Stimulated activated CD4-positive, alpha-beta T cell treated with anti-CD3 and anti-CD28 coated beads, Interleukin-12 subunit alpha, Interleukin-12 subunit beta, amount 100 ng/mL, for 48 hours (primary cell): ENCODE data around the gene OR52I1.

Experiments
- DNase-seq, 3 donors: peaks; one replicate each; pipeline ENCODE4 v3.0.0-alpha.2; 2020; ENCODE audit warnings: low read depth in 2 of 3, low spot score in 1 of 3

OR52I1 gene, protein sequence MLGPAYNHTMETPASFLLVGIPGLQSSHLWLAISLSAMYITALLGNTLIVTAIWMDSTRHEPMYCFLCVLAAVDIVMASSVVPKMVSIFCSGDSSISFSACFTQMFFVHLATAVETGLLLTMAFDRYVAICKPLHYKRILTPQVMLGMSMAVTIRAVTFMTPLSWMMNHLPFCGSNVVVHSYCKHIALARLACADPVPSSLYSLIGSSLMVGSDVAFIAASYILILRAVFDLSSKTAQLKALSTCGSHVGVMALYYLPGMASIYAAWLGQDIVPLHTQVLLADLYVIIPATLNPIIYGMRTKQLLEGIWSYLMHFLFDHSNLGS

DNA sequence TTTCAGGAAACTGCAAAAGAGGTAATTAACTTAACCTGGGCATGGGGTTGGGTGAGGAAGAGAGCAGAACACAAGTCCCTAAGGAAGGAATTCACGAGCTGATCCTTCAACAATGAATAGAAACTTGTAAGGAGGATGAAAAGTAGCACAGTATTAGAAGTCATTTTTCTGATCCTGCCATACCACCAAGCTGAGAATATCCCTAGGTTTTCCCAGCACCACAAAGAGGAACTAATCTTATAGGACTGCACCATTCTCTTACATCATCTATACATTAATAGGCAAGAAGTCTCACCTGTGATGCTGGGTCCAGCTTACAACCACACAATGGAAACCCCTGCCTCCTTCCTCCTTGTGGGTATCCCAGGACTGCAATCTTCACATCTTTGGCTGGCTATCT lies at the start of gene OR52I1:
Gene OR52I1, plus strand, starts transcription at position 301 of the 400 bp plus-strand sequence. Its CDS starts 0 bp downstream, at position 301.
- no peak for DNase-seq

DNA sequence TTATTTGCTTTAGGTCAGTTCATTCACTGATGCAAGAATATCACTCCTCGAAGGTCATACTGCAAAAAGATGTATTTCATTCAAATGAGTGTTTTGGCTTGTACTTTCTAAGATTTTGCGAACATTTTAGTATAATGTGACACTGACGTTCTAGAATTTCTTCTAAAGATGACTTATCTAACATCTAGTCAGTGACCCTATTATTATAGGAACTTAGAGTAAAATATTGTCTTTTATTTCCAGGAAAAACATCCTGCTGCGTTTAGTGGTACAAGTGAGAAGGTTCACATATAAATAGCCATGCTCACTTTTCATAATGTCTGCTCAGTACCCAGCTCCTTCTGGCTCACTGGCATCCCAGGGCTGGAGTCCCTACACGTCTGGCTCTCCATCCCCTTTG lies 48.9 kb upstream of the OR52I1 start, which contains the start of gene OR52M1:
Gene OR52M1, plus strand, starts transcription at position 301 of the 400 bp plus-strand sequence. Its CDS starts 0 bp downstream, at position 301.
- DNase-seq = no peak

DNA sequence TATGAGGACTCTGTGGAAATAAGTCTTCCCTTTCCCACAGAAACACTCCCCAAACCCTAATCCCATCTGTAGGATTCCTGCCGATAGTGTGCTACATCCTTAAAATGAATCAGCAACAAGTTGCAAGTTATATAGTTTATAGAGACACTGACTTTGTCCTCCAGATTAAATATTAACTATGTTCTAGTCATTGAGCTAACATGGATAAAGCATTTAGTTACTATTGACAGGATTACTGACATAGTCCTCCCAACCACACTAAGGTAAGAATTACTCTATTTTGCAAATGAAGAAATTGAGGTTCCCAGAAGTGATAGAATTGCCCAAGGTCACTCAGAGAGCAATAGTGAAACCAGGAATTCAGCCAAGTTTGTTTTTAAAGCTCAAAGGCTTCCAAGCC lies 47.0 kb upstream of the OR52I1 start:
- DNase-seq = no peak

DNA sequence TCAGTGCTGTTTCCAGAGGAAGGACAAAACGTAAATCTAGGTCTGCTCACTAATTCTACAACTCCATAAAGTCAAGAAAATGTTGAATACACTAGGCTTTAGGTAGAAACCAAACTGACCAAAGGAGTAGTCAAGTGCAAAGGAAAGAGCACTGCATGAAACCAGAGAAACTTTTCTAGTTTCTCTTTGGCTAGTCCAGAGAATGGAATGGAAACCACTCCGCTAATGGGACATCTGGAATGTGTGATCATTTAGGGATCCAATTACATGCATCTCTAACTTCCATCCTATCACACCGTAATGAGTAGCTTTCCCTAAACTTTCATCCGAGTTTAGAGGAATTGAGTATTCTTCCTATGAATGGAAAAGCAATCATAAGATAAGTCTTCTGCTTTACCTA lies 46.4 kb upstream of the OR52I1 start:
- DNase-seq = no peak

DNA sequence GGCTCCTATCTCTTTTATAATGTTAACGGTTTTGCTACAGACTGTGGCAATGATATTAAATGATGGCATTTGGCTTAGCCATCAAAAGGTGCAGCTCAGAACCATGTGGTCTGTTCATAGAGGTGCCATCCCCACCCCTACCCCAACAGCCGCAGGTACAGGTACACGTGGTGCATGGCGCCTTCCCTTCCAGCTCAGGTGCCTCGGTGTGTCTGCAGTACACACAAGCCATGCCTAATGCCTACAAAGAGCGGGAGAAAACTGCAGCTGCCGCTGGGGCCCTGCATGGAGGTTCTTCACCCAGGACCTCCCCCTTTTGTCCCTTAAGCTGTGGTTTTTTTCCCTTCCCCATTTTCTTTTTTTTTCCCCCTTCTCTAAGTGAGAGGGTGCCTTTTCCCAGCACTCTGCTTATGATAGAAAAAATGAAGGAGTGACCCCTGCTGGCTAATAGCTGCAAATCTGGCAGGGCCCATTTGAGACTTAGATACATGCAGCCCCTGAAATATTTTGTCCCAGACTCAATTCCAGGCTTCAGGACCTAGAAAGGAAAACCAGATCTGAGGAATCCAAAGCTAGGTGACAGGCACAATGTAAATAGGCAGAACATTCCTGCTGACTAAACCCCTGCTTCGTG lies 42.4 kb upstream of the OR52I1 start:
- no peak for DNase-seq

DNA sequence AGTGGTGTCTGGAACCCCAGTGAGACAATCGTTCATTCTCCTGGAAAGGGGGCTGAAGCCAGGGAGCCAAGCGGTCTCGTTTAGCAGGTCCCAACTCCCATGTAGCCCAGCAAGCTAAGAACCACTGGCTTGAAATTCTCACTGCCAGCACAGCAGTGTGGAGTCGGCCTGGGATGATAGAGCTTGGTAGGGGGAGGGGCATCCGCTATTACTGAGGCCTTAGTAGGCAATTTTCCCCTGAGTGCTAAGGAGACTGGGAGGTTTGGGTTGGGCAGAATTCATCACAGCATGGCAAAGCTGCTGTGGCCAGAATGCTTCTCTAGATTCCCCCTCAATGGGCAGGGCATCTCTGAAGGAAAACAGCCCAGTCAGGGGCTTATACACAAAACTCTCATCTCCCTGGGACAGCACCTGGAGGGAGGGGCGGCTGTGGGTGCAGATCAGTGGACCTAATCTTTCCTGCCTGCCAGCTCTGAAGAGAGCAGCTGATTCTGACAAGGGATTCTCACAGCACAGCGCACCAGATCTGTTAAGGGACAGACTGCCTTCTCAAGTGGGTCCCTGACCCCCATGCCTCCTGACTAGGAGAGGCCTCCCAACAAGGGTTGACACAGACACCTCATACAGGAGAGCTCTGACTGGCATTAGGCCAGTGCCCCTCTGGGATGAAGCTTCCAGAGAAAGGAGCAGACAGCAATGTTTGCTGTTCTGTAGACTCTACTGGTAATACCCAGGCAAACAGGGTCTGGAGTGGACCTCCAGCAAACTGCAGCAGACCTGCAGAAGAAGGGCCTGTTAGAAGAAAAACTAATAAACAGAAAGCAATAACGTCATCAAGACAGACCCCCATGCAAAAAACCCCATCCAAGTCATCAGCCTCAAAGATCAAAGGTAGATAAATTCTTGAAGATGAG lies 34.1 kb upstream of the OR52I1 start:
- DNase-seq = no peak

DNA sequence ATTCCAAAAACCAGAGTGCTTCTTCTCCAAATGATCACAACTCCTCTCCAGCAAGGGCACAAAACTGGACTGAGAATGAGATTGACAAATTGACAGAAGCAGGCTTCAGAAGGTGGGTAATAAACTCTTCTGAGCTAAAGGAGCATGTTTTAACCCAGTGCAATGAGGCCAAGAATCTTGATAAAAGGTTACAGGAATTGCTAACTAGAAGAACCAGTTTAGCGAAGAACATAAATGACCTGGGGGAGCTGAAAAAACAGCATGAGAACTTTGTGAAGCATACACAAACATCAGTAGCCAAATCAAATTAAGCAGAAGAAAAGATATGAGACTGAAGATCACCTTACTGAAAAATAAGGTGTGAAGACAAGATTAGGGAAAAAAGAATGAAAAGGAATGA lies 33.4 kb upstream of the OR52I1 start:
- DNase-seq = no peak

DNA sequence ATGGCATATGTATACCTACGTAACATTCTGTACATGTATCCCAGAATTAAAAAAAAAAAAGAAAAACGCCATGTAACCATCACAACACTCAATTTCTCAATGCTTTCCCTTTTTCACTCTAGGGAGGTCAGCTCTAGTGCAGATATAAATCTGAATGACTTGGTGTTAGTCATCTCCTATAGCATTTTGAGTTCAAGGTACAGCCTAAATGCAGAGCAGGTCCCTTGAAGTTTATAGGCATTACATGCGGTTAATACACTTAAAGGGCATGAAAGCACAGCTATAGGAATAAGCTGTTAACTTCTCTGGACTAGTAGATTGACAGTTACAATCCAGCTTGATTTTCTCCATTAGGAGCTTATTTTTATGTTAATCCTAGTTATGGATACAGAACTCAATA lies 28.5 kb upstream of the OR52I1 start:
- DNase-seq = no peak

DNA sequence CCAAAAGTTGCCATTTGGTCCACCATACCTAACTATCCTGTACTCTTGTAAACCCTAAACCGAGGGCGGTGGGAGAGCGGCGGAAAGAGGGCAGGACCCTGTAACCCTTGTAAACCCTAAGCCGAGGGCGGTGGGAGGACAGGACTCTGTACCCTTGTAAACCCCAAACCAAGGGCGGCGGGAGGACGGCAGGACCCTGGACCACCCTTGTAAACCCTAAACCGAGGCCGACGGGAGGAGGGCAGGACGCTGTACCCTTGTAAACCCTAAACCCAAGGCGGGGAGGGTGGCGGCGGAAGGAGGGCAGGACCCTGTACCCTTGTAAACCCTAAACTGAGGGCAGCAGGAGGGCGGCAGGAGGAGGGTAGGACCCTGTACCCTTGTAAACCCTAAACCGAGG lies 24.8 kb upstream of the OR52I1 start:
- DNase-seq = no peak

DNA sequence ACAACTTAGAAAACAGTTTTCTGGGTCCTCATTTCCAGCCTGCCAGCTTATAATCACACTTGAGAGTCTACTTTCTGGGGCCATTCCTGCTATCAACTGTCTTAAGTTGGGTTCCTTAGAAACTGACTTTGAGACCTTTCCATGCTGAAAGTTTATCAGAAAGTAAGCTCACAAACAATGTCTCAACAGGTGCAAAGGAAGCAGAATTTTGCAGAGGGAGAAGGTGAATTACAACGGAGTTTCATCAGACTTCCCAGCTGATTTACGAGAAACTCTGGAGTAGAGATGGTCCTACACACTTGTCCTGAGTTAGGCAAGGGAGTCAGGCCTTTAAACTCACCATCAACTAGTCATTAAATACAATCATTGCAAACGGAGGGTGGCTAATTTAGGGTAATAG lies 17.0 kb upstream of the OR52I1 start:
- no peak for DNase-seq

DNA sequence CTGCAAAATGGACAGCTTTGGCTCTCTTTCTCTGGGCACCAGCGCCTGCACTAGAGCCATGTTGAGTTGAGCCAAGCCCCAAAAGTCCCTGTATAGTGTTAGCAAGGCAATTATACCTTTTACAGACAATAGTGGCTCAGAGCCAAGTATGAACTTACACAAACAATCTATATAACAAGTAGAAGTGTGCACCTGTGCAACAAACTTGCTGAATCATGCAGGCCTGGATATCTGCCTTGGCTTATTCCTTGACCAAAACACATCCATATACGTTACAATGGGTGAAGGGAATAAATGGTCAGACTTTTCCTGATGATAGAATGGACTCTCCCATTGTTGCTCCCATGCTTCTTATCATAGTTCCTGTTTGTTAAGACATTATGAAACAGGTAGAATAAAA lies 16.1 kb upstream of the OR52I1 start:
- DNase-seq = no peak

DNA sequence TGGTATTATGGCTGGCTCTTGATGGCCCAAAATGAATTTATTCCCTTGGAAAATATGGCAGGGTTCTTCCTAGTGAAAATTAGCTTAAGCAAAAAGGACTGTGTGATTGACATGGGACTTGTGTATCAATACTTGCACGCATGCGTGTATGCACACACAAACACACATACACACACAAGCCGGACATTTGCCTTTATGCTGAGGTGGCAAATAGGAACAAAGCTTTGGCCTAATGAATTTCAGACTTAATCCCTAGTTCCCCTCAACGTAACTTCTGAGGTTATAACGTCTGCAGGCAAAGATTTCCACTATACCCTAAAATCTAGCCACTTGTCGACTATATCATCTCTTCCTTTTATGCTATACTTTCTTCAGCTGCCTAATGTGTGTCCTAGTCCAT lies 15.2 kb upstream of the OR52I1 start:
- no peak for DNase-seq

DNA sequence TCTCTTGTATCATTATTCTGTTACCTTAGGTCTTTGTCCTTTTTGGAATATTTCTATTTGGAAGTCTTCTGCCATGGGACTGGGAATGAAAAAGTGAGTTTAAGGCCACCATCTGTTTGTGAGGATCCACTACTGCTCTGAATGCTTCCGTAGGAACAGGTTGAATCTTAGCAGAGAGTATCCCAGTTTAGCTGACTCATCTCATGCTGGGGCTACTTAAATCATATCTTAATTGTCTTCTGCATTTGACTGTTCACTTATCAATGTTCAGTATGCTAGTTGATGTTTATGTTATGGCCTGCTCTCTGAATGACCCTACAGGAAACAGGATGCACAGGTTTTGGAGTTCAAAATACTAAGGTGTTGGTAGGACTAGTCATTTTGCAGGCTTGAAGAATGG lies 13.7 kb upstream of the OR52I1 start:
- no peak for DNase-seq

DNA sequence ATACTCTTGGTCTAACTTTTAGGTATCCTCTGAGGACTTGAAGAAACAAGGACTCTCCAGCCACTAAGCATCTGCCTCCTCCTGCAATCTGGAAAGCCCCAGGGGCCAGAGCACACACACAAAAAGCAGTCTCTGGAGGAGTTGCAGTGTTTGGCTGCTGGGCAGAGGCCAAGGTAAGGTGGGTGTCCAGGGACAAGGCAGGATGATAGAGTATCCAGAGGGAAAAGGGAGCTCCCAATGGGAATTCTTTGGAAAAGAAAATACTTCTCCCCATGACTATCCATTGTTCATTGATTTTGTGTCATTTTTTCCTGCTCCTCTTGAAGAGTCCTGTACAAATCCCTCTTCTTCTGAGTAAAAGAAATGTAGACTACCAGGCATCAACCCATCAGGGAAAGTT lies 12.4 kb upstream of the OR52I1 start, which contains the start of gene OR52I2:
Gene OR52I2, plus strand, starts transcription at position 301 of the 400 bp plus-strand sequence.
- no peak for DNase-seq

DNA sequence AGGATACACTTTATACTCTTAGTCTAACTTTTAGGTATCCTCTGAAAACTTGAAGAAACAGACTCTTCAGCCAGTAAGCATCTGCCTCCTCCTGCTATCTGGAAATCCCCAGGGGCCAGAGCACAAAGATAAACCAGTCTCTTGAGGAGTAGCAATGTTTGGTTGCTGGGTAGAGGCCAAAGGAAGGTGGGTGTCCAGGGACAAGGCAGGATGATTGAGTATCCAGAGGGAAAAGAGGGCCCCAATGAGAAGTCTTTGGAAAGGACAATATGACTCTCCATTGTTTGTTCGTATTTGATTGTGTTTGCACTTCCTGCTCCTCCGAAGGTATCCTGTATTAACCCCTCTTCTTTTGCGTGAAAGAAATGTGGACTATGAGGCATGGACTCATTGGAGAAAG lies 4.8 kb upstream of the OR52I1 start:
- DNase-seq = no peak

DNA sequence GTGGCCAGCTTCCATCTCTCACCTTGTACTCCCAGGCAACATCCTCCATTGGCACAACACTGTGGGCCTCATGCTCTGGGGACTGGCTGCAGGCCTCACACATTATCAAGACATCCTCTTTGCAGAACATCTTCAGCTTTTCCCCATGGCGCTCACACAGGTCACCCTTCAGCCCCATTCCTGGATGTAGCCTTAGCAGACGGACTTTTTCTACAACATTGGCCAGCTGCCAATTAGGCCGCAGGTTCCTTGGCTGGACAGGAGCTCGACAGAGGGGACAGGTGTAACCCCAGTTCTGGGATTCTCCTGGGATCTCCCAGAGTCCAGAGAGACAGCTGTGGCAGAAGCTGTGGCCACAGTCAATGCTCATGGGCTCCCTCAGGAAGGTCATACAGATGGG lies 11.2 kb downstream of the OR52I1 start:
- DNase-seq = no peak

DNA sequence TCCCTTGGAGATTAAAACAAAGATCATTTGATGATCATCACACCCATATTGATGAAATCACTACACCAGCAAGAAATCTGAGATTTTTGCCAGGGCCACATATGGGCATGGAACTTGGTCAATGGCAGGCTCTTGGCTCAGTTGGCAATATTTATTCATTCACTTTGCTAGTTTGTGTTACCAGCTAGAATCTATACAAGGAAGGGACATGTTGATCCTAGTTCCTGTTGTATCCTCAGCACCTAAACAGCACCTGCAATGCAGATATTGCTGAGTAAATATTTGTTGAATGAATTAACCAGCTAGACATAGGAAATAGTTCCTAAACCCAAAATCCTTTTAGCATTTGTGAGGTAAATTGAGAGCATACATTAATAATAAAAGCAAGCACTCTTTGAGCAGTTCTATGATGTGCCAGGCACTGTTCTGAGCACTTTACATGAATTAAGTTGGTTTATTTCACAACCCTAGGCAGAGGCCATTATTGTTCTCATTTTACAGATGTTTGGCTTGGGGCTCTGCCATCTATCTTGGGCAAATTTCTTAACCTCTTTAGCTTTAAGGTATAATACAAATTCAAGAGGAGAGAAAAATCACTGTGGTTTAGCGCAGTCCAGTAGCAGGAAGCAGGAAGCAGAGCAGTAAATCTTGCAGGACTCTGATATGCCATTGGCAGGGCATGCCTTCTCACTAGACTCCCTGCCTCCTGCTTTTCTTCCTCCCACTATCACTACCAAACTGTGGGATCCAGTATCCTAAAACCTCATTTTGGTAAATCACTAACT lies 12.6 kb downstream of the OR52I1 start:
- no peak for DNase-seq

DNA sequence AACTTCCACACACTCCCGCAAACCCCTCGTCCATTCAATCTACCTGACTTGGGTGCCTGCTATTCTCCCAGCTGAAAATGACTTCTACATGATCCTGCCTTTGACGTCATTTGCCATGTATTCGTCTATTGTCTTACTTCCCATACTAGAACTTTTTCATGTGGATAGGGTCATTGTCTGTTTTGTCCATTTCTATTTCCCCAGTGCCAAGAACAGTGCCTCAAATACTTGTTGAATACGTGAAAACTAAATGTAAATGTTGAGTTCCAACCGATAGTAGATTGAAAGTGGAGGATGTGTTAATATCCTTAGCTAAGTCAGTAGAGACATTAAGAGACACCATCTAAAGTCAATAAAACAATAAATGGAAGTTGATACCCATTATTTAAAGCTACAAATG lies 13.3 kb downstream of the OR52I1 start:
- no peak for DNase-seq

DNA sequence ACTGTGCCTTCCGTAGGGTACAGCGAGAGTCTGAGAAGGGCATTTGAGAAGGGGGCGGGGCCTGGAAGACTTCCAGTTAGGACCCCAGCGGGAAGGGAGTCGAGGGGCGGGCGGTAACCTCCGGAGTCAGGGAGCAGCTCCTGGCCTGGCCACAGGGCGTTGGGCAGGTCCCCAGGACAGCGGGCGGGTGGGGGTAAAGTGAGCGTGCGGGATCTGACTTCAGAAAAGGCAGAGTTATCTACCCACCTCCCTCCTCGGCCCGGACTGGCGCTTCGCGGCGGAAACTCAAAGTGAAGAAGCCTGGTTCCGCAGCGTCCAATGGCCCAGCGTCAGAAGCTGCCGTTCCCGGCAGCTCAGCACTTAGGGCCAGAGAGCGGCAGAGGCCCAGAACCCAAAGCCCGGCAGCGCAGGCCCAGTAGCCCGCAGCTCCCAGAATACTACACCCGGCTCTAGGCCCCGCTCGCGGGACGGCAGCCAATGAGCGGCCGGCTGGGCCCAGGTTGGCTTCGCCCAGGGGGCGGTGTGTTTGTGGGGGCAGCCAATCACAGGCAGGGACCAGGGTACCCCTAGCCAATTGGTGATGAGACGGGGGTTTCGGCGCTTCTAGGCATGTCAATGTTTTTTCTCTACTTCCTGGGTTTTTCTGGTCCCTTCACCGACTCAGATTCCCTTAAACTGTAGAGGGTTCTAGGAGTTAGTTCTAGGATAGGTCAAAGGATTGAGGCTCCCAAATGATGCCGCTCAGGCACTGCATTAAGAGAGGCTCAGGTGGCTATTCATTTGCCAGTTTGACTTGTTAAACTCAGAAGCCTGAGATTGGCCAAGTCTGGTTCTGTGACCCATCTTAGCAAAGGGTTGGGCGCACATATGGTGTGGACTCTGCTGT lies 14.2 kb downstream of the OR52I1 start, which contains the start of gene TRIM68:
Gene TRIM68, minus strand, starts transcription at position 451 of the 886 bp plus-strand sequence. CDS start 2,727 bp downstream, outside the sequence.
- peak; percentile 84 to 91 (median 90) for DNase-seq
